GM18907 (cell line): Measurements from ENCODE around the gene CHCHD3.

Experiments
- ATAC-seq: cut with Tn5 transposase; IDR thresholded peaks from one replicate; pipeline ENCODE4 v1.9.1; 2021; ENCODE audit warnings: mild to moderate bottlenecking, moderate library complexity; ENCODE audit not compliant: unreplicated experiment

CHCHD3 gene

DNA sequence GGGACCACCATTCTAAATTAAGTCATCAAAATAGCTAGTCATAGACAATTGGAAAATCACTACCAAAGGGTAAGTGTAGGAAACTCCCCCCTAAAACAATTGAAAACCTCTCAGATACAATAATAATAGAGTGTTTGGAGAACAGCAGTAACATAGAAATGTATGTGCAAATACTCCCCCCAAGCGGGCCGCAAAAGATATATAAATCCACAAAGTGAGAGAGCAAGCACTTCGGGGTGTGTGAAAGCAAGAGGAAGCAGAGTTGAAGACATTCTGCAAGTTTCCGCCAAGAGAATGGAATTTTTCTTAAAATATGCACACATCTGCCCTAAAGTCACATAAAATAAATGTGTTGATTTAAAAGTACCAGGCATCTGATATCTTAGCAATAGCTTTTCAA lies 33.3 kb downstream of the CHCHD3 start:
- ATAC-seq, result no peak

DNA sequence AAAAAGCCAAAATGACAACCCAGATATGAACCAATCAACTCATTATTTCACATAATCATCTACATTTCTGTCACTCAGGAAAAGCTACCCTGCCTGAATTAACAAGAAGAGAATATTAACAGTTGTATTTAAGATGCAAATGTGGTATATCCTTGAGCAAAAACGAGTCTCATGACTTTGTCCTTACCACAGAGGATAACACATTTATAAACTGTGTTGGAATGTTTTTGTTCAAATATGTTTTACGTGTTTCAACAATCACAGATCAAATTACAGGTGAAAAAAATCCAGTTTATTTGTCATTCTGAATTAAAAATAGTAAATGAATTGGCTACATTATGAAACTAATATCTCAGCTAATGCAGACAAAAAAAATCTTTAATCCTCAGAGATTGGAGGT lies 34.6 kb downstream of the CHCHD3 start:
- ATAC-seq, result no peak

DNA sequence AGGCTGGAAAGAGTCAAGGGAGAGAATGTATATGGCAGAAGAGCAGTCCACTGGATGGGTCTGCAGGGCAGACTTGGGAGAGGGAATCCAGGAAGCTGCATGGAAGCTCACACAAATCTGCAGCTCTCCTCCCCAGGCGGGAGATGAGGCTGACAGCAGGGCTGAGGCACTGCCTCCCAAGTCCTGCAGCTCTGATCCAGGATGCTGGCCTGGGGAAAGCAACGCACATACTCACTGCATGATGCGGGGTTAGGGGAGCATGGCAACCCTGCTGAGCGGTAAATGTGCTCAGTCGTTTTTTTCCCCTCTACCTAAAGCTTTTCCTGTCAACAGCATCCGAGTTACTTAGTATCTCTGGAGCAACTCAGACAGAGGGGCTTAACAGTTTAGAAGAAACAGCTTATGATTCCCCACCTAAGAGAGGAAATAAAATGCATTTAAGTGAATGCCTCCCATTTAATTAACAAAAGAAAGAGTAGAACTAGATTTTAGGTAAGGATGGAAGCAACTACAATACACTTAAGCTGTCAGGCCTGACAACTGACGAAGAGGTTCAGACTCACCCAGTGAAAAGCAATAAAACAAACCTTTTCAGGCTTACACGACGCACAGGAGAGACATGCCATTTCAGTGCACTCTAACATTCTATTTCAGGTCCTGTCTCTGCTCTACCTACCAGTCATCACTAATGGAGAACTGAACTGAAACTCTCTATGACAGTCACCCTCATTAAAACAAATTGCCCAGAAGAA lies 37.0 kb downstream of the CHCHD3 start:
- no peak for ATAC-seq

DNA sequence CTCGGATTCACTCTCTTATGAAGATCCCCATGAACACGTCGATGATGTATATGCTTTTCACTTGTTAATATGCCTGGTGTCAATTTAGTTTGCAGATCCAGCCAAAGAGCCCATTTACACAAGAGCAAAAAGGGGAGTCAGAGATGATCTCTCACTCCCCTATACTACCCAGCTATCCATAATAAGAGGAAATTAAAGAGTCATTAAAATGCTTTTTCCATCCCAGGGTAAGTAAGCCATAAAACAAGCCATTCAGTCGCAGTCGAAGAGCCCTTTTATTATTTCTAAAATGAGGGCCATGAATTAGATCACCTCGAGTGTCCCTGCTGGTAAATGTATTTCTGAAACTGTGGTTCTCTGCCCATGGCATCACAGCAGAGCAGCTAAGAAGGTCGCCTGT lies 41.2 kb downstream of the CHCHD3 start:
- no peak for ATAC-seq

DNA sequence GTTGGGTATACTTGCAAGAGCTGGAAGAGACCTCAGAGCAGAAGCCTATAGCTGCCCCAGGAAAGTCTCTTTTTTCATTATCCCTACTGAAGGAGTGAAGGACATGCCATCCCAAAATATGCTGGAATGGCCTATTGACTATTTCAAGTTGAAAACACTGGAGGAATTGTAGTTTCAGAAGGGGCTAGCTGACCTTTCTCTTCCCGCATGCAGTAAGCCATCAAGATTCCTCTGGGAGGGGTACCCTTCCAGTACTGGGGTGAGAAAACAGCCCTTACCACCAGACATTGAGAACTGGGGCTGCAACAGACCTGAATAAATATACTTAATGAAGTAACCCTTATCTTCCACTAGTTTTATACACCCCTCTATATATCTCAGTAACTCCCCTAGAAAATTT lies 41.7 kb downstream of the CHCHD3 start:
- no peak for ATAC-seq

DNA sequence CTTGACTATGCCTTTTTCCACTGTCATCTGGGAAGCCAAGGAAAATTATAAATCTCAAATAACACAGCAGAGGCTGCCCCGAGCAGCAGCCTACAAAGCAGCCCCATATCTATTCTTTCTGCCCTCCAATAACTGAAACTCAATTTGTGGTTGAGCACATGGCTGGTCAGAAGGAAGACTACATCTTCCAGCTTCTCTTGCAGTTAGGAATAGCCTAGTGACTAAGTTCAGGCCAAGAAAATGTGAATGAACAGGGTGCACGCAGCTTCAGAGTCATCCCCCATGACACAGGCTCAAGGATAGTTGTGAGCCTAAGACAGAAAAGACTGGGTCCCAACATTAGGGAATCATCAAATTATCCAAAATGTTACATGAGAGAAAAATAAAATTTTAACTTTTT lies 42.3 kb downstream of the CHCHD3 start:
- no peak for ATAC-seq

DNA sequence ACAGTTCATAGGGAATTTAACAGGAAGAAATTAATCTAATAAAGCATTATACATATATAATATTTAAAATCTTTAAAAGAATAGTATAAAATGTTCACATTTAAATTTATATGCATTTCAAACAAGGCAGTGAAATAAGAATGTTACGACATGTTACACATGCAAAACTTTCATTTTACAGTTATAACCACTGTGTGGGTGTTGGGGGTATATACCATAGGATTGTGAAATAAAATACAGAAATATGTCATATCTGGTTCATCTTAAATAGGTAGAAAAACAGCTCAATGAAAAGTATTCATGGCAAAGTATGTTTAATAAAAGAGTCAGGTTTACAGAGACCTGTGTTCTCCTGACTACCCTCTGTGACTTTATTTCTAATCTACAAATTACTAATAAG lies 45.6 kb downstream of the CHCHD3 start:
- no peak for ATAC-seq

DNA sequence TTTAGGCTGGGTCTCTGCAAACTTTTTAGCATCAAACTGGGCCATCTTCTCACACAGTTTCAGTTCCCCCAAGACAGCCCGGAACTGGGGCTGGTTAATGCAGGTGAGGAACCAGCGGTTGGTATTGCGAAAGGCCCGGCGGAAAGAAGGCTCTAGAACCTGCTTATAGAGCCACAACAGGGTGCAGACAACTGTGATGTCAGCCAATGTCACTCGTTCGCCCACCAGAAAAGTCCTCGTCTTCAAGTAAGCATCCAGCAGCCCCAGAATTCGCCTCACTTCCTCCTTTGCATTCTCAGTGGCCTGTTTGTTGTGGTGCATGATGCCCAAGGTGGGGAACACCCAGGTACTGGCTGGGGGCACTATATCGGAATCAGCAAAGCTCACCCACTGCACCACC lies 46.6 kb downstream of the CHCHD3 start:
- peak; percentile 94 for ATAC-seq

DNA sequence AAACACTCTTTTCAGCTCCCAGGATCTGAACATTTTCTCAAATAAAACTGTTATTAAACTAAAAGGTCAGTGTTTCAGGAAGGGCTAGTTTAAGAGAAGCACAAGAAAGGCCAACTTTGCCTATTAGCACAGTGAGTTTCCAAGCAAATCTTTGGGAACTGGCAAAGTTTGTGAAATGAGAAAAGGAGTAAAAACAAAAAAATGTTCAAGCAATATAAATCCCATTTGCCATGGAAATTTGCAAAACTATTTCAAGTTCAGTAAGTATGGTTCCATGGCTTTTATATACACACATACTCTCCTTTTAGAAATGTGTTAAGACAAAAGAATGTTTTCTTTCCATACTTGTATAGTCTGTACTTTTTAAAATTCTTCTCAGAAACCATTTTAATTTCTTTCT lies 51.5 kb downstream of the CHCHD3 start:
- no peak for ATAC-seq

DNA sequence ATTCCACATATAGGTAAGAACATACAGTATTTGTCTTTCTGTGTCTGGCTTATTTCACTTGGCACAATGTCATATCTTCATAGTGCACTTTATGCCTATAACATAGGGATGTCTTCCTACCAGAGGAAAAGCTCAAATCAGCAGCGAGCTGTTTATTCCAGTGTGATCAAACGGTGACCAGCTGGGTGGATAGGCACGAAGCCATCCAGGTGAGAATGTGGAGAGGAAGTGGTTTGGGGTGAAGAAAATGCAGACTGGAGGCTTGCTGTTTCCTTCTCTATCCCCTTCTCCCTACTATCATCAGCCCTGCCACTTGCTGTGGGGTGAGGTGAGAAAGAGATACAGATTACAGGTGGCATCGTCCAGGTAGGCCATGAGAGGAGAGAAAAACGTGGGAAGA lies 52.4 kb downstream of the CHCHD3 start:
- no peak for ATAC-seq

DNA sequence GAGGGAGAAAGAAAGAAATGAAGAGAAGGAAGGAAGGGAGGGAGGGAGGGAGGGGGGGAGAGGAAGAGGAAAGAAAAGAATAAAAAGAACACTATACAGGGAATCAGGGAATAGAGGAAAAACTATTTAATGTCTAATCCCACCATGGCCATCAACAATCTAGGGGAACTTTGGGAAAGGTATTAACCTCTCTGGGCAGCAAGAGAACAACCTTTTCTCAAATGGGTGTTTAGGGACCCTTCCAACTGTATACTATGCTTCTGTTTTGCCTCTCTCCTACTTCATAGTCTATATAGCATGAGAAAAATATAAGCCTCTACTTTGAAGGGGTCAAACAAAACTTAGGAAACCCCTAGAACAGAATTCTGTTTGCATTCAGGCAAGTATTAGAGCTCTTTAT lies 54.5 kb downstream of the CHCHD3 start:
- ATAC-seq, result no peak

DNA sequence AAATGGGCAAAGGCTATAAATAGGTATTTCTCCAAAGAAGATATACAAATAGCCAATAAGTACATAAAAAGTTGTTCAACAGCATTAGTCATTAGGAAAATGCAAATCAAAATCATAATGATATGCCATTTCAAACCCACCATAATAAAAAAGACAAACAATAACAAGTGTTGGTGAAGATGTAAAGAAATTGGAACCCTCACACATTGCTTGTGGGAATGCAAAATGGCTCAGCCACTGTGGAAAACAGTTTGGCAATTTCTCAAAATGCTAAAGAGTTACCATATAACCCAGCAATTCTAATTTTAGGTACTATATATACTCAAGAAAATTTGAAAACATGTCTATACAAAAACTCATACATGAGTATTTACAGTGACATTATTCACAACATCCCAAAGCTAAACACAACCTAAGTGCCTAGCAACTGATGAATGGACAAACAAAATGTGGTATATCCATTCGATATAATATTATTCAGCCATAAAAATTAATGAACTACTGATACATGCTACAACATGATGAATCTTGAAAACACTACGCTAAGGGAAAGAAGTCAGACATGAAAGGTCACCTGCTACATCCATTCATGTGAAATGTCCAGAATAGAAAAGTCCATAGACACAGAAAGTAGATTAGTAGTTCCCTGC lies 55.6 kb downstream of the CHCHD3 start:
- no peak for ATAC-seq

DNA sequence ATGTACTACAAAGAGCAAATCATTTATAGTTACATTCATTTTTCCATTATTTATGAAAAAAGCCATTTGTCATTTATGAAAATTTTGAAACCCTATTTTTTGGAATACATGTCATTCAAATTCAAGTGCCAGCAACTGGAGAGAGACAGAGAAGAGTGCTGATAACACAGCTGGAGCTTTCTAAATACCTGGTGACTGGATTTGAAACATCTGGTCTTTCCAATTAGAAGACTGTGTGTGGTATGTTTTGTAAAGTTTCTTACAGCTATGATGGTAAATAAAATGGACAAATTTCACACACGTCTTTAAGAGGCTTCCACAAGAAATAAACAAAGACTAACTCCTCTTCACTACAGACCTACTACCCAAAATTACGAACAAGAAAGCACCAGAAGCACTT lies 56.8 kb downstream of the CHCHD3 start:
- ATAC-seq, result no peak

DNA sequence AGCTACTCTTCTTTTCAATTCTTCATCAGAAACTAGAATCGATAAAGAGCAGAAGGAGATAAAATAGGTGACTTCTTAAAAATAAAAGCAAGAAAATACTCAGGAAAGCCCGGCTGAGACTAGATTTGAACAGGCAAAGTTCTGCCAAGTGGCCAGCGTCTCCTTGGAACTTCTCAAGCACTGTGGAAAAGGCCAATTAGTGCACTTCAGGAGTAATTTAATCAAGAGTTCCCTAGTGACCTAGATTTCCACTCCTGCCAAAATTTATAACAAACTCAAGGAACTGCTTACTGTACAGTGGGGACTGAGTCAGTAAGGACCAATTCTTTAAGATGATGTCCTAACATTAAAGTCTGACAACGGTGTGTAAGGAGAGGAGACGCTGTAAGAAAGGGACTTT lies 57.3 kb downstream of the CHCHD3 start:
- ATAC-seq, result no peak

DNA sequence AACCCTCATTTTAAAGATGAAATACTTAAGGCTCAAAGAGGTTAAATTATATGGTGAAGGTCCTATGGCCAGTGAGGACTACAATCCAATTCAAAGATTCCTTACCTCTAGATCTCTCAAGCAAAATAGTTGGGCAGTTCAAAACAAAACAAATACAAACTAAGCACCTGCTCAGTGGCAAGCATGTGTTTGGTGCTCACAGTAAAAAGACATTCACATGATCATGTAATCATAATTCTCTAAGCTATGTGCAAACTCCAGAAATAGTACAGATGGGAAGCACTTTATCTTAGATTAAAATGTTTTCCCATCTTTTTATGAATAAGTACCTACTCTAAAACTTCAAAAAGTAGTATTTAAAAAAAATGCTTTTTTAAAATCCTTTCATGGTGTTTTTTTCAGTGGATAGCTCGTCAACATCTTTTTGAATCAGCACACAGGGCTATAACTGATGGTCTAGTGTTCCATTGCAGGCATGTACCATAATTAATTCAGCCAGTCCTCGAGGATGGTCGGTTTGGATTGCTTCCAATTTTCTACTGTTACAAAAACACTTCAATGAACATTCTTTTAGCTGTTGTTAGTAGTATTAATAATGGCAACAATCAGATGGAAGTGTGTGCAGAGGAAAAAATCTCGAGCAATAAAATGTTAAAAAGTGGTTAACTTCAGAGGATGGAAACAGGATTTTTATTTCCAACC lies 58.4 kb downstream of the CHCHD3 start:
- no peak for ATAC-seq

DNA sequence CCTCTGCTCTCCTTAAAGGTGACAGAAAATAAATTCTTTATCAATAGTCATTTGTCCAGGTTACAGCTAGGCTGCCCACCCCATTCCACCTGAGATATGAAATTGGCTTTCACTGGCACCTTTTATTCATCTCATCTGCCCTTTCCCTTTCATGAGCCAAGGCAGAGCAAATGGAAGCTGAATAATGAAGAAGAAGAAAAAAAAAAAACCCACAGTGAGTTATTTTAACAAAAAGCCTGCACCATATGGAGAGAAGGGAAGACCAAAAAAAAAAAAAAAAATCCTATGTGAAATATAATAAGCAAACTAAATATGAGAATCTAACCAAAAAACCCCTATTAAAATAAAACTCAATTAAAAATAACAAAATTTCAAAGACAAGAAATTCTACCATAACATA lies 59.2 kb downstream of the CHCHD3 start:
- ATAC-seq, result no peak

DNA sequence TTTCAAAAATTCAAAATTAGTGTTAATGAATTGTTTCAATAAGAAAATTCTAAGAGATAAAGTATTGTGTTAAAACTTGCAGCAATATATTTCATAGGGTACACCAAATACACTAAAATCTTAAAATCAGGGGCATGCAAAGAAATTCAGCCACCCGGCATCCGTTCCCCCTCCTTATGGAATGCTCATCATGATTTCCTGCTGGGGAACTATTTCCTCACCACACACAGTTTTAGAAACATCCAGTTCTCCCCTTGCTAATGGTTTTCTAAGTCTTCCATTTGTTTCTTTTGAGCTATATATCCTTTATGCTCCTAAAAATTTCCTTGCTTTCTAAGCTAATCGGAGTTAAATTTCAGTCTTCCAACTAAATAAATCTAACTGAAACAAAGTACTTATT lies 60.7 kb downstream of the CHCHD3 start:
- ATAC-seq, result no peak

DNA sequence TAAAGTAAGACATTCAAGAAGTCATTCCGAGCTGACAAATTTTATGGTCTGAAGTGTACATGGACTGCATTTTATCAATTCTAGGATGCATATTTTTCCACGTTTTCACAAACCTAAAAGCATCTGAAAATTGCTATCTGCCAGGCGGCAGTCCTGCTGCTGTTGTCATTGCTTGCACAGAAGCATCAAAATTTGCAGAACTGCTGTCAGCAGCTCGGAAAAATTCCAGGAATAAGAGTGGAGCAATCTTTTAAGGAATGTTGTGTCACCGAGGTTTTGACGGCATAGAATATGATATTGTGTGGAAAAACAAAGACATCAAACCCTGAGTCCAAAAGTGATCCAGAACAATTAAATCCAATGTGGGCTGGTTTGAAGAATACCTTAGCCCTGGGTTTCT lies 61.4 kb downstream of the CHCHD3 start:
- ATAC-seq, result no peak

DNA sequence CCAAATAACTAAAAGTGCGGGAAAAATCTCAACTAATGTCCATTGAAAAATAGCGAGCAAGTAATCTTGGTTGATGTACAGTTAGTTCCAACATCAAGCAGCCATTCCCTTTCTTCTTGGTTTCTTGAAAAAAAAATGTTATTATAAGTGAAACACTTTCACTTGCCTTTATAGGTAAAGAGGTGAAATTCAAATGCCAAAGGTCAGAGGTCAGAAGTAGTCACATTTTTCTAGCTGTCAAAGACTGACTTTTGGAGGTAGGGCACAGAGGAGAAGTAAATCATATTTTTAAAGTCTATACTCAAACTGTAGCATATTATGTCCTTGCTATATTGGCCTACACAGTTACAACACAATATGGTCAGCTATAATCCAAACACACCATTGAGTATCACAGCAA lies 62.3 kb downstream of the CHCHD3 start:
- no peak for ATAC-seq

DNA sequence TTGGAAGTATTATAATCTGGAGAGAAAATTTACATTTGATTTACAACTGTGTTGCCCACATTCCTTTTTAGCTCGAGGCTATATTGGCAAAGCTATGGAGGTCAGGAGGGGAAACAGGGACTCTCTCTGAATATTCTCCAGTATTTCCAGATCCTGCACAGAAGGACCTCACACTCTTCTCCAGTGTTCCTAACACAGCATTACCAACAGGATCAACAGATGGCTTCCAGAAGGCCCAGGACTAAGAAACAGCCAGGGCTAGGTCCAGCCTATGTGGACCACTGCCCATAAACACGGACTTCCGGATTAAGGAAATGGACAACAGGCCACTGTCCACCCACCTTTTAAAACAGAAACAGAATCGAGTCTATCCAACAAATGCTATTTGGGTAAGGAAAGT lies 65.3 kb downstream of the CHCHD3 start:
- ATAC-seq, result no peak

DNA sequence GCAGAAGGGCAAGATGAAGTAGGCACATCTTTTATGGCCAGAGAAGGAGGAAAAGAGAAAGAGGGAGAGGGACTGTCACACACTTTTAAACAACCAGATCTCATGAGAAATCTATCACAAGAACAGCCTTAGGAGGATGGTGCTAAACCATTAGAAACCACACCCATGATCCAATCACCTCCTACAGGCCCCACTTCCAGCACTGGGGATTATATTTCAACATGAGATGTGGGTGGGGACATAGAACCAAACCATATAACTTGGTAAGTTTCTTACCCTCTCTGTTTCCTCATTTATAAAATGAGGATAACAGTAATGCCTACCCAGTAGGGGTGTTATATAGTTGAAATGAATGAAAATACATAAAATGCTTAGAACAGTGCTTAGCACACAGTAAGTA lies 66.0 kb downstream of the CHCHD3 start:
- no peak for ATAC-seq

DNA sequence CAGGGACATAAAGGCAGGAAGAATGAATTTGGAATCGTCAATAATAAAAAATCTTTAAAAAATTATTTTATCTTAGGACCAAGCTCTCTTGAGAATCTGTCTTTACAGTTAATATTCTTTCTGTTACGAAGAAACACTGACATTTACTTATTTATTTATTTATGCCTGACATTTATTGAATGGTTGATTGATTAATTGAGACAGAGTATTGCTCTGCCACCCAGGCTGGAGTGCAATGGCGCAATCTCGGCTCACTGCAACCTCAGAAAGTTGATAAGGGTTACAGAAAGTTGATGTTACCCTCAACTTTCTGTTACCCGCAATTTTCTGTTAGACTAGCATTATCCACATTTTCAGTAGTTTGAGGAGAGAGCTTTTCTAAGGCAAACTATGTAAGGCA lies 70.1 kb downstream of the CHCHD3 start:
- ATAC-seq, result no peak
